Calu3 (cell line): ENCODE results near the gene MYOC. TPM values are rescaled to one million over a fixed set of nuclear protein-coding genes. Genes with fewer than 3 reads are reported as not detected.
"Not testable (repeated sequence)": the region's sequence is repeated elsewhere in the genome, so short reads cannot be mapped to it uniquely, and the experiment has no call there.

Experiments
- BruUV-seq: library from RNA; stranded (reverse); fragments of 400-500 nt; replicated peaks from 2 replicates; lab custom pipeline; 2021; lab: Mats Ljungman, UMichigan
- CTCF ChIA-PET: fragments of 300-600 bp; sonication (Branson Sonifier 250); formaldehyde crosslinking; loops from one replicate; lab custom pipeline; 2022; ENCODE audit warnings: antibody characterized with exemption; lab: Charles Lee
- DNase-seq: peaks from one replicate; pipeline ENCODE4 v3.0.0; 2022
- H3K27ac Mint-ChIP-seq: one replicate; pipeline ENCODE4 v1.8.0; 2022; ENCODE audit warnings: mixed read lengths; ENCODE audit not compliant: unreplicated experiment
- H3K27me3 Mint-ChIP-seq: one replicate; pipeline ENCODE4 v1.8.0; 2022; ENCODE audit warnings: mixed read lengths; ENCODE audit not compliant: unreplicated experiment
- H3K36me3 Mint-ChIP-seq: one replicate; pipeline ENCODE4 v1.8.0; 2022; ENCODE audit warnings: mild to moderate bottlenecking, moderate library complexity, mixed read lengths; ENCODE audit not compliant: insufficient read depth, unreplicated experiment
- H3K4me1 Mint-ChIP-seq: one replicate; pipeline ENCODE4 v1.8.0; 2022; ENCODE audit warnings: mild to moderate bottlenecking, low read depth, mixed read lengths; ENCODE audit not compliant: unreplicated experiment
- H3K4me3 Mint-ChIP-seq: one replicate; pipeline ENCODE4 v1.8.0; 2022; ENCODE audit warnings: mild to moderate bottlenecking, low read depth, moderate library complexity, mixed read lengths; ENCODE audit not compliant: unreplicated experiment
- H3K9me3 Mint-ChIP-seq: one replicate; pipeline ENCODE4 v1.8.0; 2022; ENCODE audit warnings: low read depth, mixed read lengths; ENCODE audit not compliant: unreplicated experiment
- CTCF ChIP-seq: fragments of 200-600 bp; IDR thresholded peaks from one replicate; pipeline ENCODE4 v1.8.0; 2022; ENCODE audit warnings: antibody characterized with exemption; ENCODE audit not compliant: unreplicated experiment
- intact Hi-C: fragments of 100-400 bp; cut with micrococcal nuclease; formaldehyde crosslinking; loops from one replicate; pipeline ENCODE4 v1.10.0; 2022; ENCODE audit not compliant: unreplicated experiment
- total RNA-seq: library from RNA; stranded (reverse); gene quantifications from 2 replicates; pipeline ENCODE4 v1.2.3, GENCODE V29; 2022

Gene MYOC
- total RNA-seq, 1 experiment from 2014 or later, result not detected

GRCh38 chr1:171600862-171601261, 51.6 kb downstream of the MYOC start:
- CTCF ChIA-PET, result no interaction called here
- no peak for TF ChIP-seq CTCF

DNA sequence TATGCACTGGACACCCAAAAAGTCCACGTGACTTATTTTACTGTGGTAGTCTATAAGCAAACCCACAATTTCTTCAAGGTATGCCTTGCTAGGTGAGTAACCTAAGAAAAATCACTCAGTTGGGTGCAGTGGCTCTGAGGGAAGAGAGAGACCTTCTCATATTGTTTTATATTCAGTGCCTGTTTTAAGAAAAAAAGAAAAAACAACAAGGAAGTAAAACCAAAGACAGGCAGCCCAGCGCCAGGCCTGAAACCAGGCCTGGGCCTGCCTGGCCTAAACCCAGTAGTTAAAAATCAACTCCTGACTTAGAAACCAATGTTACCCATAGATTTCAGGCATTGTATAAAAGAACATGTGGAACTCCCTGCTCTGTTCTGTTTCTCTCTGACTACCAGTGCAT, 52.2 kb downstream of the MYOC start:
- H3K36me3 Mint-ChIP-seq, result peaks cover 19% of the 10 kb centered on the region
- H3K27ac Mint-ChIP-seq, H3K27me3 Mint-ChIP-seq, DNase-seq, BruUV-seq, H3K4me3 Mint-ChIP-seq, intact Hi-C loops, H3K9me3 Mint-ChIP-seq, H3K4me1 Mint-ChIP-seq: not testable (repeated sequence)
- CTCF ChIA-PET, result interaction anchor here (0.6 kb wide), 1 partner anchor 22 kb away, joined by 3 read pairs; no protein-coding TSS in a partner anchor

More at GRCh38 chr1:171600862-171601261, 51.6 kb downstream of the MYOC start:
- peaks cover 16% of the 10 kb centered on the region for H3K36me3 Mint-ChIP-seq
- DNase-seq, result no peak
- no peaks in the 10 kb centered on the region for H3K4me1 Mint-ChIP-seq
- H3K9me3 Mint-ChIP-seq, result no peaks in the 10 kb centered on the region
- no peak overlapping the region for H3K27ac Mint-ChIP-seq
- intact Hi-C loops, result no loop called here
- BruUV-seq, result no TSS peak
- no peak overlapping the region for H3K4me3 Mint-ChIP-seq
- no peaks in the 10 kb centered on the region for H3K27me3 Mint-ChIP-seq

DNA sequence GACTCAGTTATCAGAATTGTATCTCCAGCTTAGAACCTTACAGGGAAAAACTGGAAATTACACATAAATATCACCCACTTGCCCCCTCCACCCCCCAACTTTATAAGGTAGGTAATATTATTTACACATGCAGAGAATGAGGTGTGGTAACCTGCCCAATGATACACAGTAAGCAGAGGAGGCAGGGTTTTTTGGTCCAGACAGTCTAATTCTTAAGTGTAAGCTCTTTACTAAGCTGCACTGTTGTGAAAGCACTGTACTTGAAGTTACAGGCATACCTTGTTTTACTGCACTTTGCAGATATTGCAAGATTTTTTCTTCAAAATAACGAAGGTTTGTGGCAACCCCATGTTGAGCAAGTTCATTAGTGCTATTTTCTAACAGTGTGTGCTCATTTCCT, 55.3 kb downstream of the MYOC start:
- peaks cover 30% of the 10 kb centered on the region for H3K36me3 Mint-ChIP-seq
- no peaks in the 10 kb centered on the region for H3K27me3 Mint-ChIP-seq
- no peak overlapping the region for H3K4me3 Mint-ChIP-seq
- intact Hi-C loops, result no loop called here
- no peak for TF ChIP-seq CTCF
- CTCF ChIA-PET, result interaction anchor here (0.6 kb wide), 1 partner anchor 19 kb away, joined by 3 read pairs; no protein-coding TSS in a partner anchor
- no peak for DNase-seq
- BruUV-seq, result no TSS peak
- no peaks in the 10 kb centered on the region for H3K9me3 Mint-ChIP-seq
- H3K27ac Mint-ChIP-seq, result no peak overlapping the region
- H3K4me1 Mint-ChIP-seq, result no peaks in the 10 kb centered on the region

GRCh38 chr1:171596705-171597104, 55.8 kb downstream of the MYOC start:
- intact Hi-C loops, result no loop called here
- TF ChIP-seq CTCF, result no peak
- no peak for DNase-seq
- Mint-ChIP-seq H3K4me3 (no peak overlapping the region), H3K9me3 (no peaks in the 10 kb centered on the region), H3K36me3 (peaks cover 35% of the 10 kb centered on the region), H3K4me1 (no peaks in the 10 kb centered on the region), H3K27me3 (no peaks in the 10 kb centered on the region), H3K27ac (peak overlapping the region; percentile 28)
- BruUV-seq, result no TSS peak
- CTCF ChIA-PET, result interaction anchor here (0.6 kb wide), 1 partner anchor 20 kb away, joined by 3 read pairs; no protein-coding TSS in a partner anchor

- H3K36me3 Mint-ChIP-seq, result peaks cover 41% of the 10 kb centered on the region
- DNase-seq, result no peak
- H3K27ac Mint-ChIP-seq, result peak overlapping the region; percentile 28
- H3K27me3 Mint-ChIP-seq, result no peaks in the 10 kb centered on the region
- no peak overlapping the region for H3K4me3 Mint-ChIP-seq
- H3K9me3 Mint-ChIP-seq, result no peaks in the 10 kb centered on the region
- BruUV-seq, result no TSS peak
- CTCF ChIA-PET, result no interaction called here
- H3K4me1 Mint-ChIP-seq, result no peaks in the 10 kb centered on the region
- intact Hi-C loops, result no loop called here
- TF ChIP-seq CTCF, result no peak
Measured at GRCh38 chr1:171596119-171596518, 56.4 kb downstream of the MYOC start.
